PC-9 (cell line): ENCODE measurements around the gene MINDY4. TPM values are rescaled to one million over a fixed set of nuclear protein-coding genes. Genes with fewer than 3 reads are reported as not detected.

ENCODE experiments used
- BruUV-seq: library from RNA; stranded (reverse); fragments of 400-500 nt; replicated peaks from 2 replicates; lab custom pipeline; 2021; lab: Mats Ljungman, UMichigan
- CTCF ChIA-PET: fragments of 300-600 bp; sonication (Branson Sonifier 250); formaldehyde crosslinking; loops from one replicate; lab custom pipeline; 2022; ENCODE audit warnings: antibody characterized with exemption; lab: Charles Lee
- POLR2A ChIA-PET: fragments of 300-600 bp; sonication (Branson Sonifier 250); formaldehyde crosslinking; loops from one replicate; lab custom pipeline; 2022; ENCODE audit warnings: antibody characterized with exemption; ENCODE audit not compliant: unreplicated experiment; lab: Charles Lee
- DNase-seq, 2 experiments: peaks; one replicate each; pipeline versions ENCODE4 v3.0.0 to v3.0.0-alpha.2; 2015 to 2022; ENCODE audit warnings: mixed read lengths in 1 of 2
- H2AFZ ChIP-seq: fragments of 200-600 bp; sonication (generic); 2 replicates; pipeline ENCODE4 v1.8.1; 2017; ENCODE audit warnings: antibody characterized with exemption
- H3F3A ChIP-seq: fragments of 200-600 bp; sonication (generic); 2 replicates; pipeline ENCODE4 v1.8.1; 2017; ENCODE audit warnings: antibody characterized with exemption, mild to moderate bottlenecking, low read depth; ENCODE audit not compliant: insufficient read depth
- H3K27ac ChIP-seq: fragments of 200-600 bp; sonication (generic); 2 replicates; pipeline ENCODE4 v1.6.1; 2016; ENCODE audit warnings: mixed run types
- H3K27me3 ChIP-seq: fragments of 200-600 bp; sonication (generic); 2 replicates; pipeline ENCODE4 v1.6.1; 2016; ENCODE audit warnings: low read depth, mixed run types; ENCODE audit not compliant: insufficient read depth
- H3K36me3 ChIP-seq: fragments of 200-600 bp; sonication (generic); 2 replicates; pipeline ENCODE4 v1.6.1; 2016; ENCODE audit warnings: low read depth, mixed run types
- H3K4me1 ChIP-seq: fragments of 200-600 bp; sonication (generic); replicated peaks from 2 replicates; pipeline ENCODE4 v1.6.1; 2016; ENCODE audit warnings: mixed run types; ENCODE audit not compliant: insufficient read depth
- H3K4me2 ChIP-seq: fragments of 200-600 bp; sonication (generic); 2 replicates; pipeline ENCODE4 v1.6.1; 2017; ENCODE audit warnings: mixed run types
- H3K4me3 ChIP-seq: fragments of 200-600 bp; sonication (generic); 2 replicates; pipeline ENCODE4 v1.6.1; 2016; ENCODE audit warnings: mixed run types
- H3K79me2 ChIP-seq: fragments of 200-600 bp; sonication (generic); 2 replicates; pipeline ENCODE4 v1.6.1; 2017; ENCODE audit warnings: low read depth, mixed run types
- H3K9me2 ChIP-seq: fragments of 200-600 bp; sonication (generic); 2 replicates; pipeline ENCODE4 v1.8.1; 2017; ENCODE audit warnings: mild to moderate bottlenecking; ENCODE audit not compliant: insufficient read depth
- H3K9me3 ChIP-seq: fragments of 200-600 bp; sonication (generic); 2 replicates; pipeline ENCODE4 v1.8.1; 2016; ENCODE audit warnings: low read depth; ENCODE audit not compliant: insufficient read depth
- H4K20me1 ChIP-seq: fragments of 200-600 bp; sonication (generic); 2 replicates; pipeline ENCODE4 v1.8.1; 2017; ENCODE audit not compliant: insufficient read depth
- CTCF ChIP-seq: fragments of 200-600 bp; sonication (generic); conservative IDR thresholded peaks from 2 replicates; pipeline ENCODE4 v1.6.1; 2017; ENCODE audit warnings: mixed run types, antibody characterized with exemption, mild to moderate bottlenecking, moderate library complexity
- EZH2 ChIP-seq: fragments of 200-600 bp; sonication (generic); IDR thresholded peaks from 2 replicates; pipeline ENCODE4 v1.8.0; 2017; ENCODE audit warnings: antibody characterized with exemption, low read depth
- intact Hi-C: fragments of 100-400 bp; cut with micrococcal nuclease; formaldehyde crosslinking; loops from one replicate; pipeline ENCODE4 v1.10.0; 2022; ENCODE audit not compliant: unreplicated experiment
- total RNA-seq: library from RNA; stranded (reverse); gene quantifications from 2 replicates; pipeline ENCODE4 v1.2.3, GENCODE V29; 2021

MINDY4 gene
- total RNA-seq, 1 experiment from 2014 or later = 14.8 TPM

- DNase-seq = no peak
- H3K9me3 ChIP-seq = no peaks in the 10 kb centered on the region
- no peak overlapping the region for H3K4me3 ChIP-seq
- TF ChIP-seq EZH2 (no peak), CTCF (no peak; the same call in 1 of the 2 replicates)
- ChIA-PET CTCF (no interaction called here), POLR2A (no interaction called here)
- no peaks in the 10 kb centered on the region for H4K20me1 ChIP-seq
- intact Hi-C loops = no loop called here
- H3K36me3 ChIP-seq = no peaks in the 10 kb centered on the region
- no peaks in the 10 kb centered on the region for H3F3A ChIP-seq
- BruUV-seq = no TSS peak
- no peaks in the 10 kb centered on the region for H3K27me3 ChIP-seq
- no peaks in the 10 kb centered on the region for H3K79me2 ChIP-seq
- H3K4me1 ChIP-seq = peaks cover 18% of the 10 kb centered on the region
- no peak overlapping the region for H3K4me2 ChIP-seq
- H2AFZ ChIP-seq = no peak overlapping the region
- H3K27ac ChIP-seq = no peak overlapping the region
- H3K9me2 ChIP-seq = no peaks in the 10 kb centered on the region
Observed at GRCh38 chr7:30894866-30895605, 123.8 kb downstream of the MINDY4 start.

- Histone ChIP-seq H3K9me3 (no peaks in the 10 kb centered on the region), H3K4me1 (peaks cover 18% of the 10 kb centered on the region), H2AFZ (no peak overlapping the region), H3K9me2 (no peaks in the 10 kb centered on the region), H4K20me1 (no peaks in the 10 kb centered on the region), H3K27me3 (no peaks in the 10 kb centered on the region), H3F3A (no peaks in the 10 kb centered on the region), H3K27ac (no peak overlapping the region), H3K79me2 (no peaks in the 10 kb centered on the region), H3K4me3 (no peak overlapping the region), H3K4me2 (no peak overlapping the region), H3K36me3 (no peaks in the 10 kb centered on the region)
- TF ChIP-seq CTCF = no peak
- TF ChIP-seq EZH2 = no peak
- ChIA-PET POLR2A (interaction anchor here (0.6 kb wide), 1 partner anchor 66 kb away, joined by 3 read pairs; no protein-coding TSS in a partner anchor), CTCF (no interaction called here)
- no TSS peak for BruUV-seq
- no peak for DNase-seq
- intact Hi-C loops = no loop called here
Observed at GRCh38 chr7:30896036-30896435, 124.8 kb downstream of the MINDY4 start.

GRCh38 chr7:30896783-30897637, 125.8 kb downstream of the MINDY4 start:
- no peak for DNase-seq
- H3K4me2 ChIP-seq = peak overlapping the region; percentile 39
- CTCF ChIA-PET = interaction anchor here (0.7 kb wide), 2 partner anchors 11 to 37 kb away, joined by 11 to 14 read pairs; no protein-coding TSS in a partner anchor
- H3K9me2 ChIP-seq = no peaks in the 10 kb centered on the region
- H3K9me3 ChIP-seq = no peaks in the 10 kb centered on the region
- no peaks in the 10 kb centered on the region for H4K20me1 ChIP-seq
- no peak overlapping the region for H3K4me3 ChIP-seq
- H3K27me3 ChIP-seq = no peaks in the 10 kb centered on the region
- POLR2A ChIA-PET = no interaction called here
- H3K27ac ChIP-seq = no peak overlapping the region
- intact Hi-C loops = no loop called here
- no peaks in the 10 kb centered on the region for H3K36me3 ChIP-seq
- H2AFZ ChIP-seq = no peak overlapping the region
- H3K79me2 ChIP-seq = no peaks in the 10 kb centered on the region
- H3K4me1 ChIP-seq = peaks cover 18% of the 10 kb centered on the region
- no TSS peak for BruUV-seq
- TF ChIP-seq CTCF = no peak
- no peak for TF ChIP-seq EZH2
- H3F3A ChIP-seq = no peaks in the 10 kb centered on the region
